RWPE2 (cell line): Measurements from ENCODE around the gene SKAP1.

Source experiments
- ATAC-seq: fragments of 200-7000 bp; cut with Tn5 transposase; 3 replicates; pipeline ENCODE4 v1.9.1; 2021; ENCODE audit warnings: low read depth
- DNase-seq: peaks from one replicate; pipeline ENCODE4 v3.0.0-alpha.2; 2020; ENCODE audit warnings: low spot score
- H3K27ac ChIP-seq: fragments of 450-650 bp; 2 replicates; pipeline ENCODE4 v1.5.1; 2017; ENCODE audit warnings: mild to moderate bottlenecking; ENCODE audit not compliant: poor library complexity, severe bottlenecking
- H3K27me3 ChIP-seq: fragments of 250-450 bp; sonication (Bioruptor Pico); 2 replicates; pipeline ENCODE4 v1.5.1; 2021; ENCODE audit warnings: mild to moderate bottlenecking, moderate library complexity; ENCODE audit not compliant: insufficient read depth, poor library complexity, severe bottlenecking
- H3K36me3 ChIP-seq: fragments of 250-450 bp; sonication (Bioruptor Pico); 2 replicates; pipeline ENCODE4 v1.5.1; 2020; ENCODE audit warnings: low read depth, mild to moderate bottlenecking, moderate library complexity
- H3K4me1 ChIP-seq: fragments of 250-450 bp; sonication (Bioruptor Pico); 2 replicates; pipeline ENCODE4 v1.5.1; 2021; ENCODE audit warnings: mild to moderate bottlenecking, moderate library complexity; ENCODE audit not compliant: insufficient read depth, poor library complexity, severe bottlenecking
- H3K4me3 ChIP-seq: fragments of 250-450 bp; sonication (Bioruptor Pico); 2 replicates; pipeline ENCODE4 v1.5.1; 2021; ENCODE audit warnings: mild to moderate bottlenecking, moderate library complexity; ENCODE audit not compliant: severe bottlenecking
- H3K9me3 ChIP-seq: fragments of 250-450 bp; sonication (Bioruptor Pico); 2 replicates; pipeline ENCODE4 v1.5.1; 2021; ENCODE audit warnings: mild to moderate bottlenecking, moderate library complexity; ENCODE audit not compliant: severe bottlenecking
- TF ChIP-seq, protein P1 (sequence below): fragments of 450-650 bp; IDR thresholded peaks from one replicate; pipeline ENCODE4 v1.5.1; 2017; ENCODE audit warnings: mild to moderate bottlenecking, moderate library complexity; ENCODE audit not compliant: poor library complexity, severe bottlenecking

The SKAP1 gene

DNA sequence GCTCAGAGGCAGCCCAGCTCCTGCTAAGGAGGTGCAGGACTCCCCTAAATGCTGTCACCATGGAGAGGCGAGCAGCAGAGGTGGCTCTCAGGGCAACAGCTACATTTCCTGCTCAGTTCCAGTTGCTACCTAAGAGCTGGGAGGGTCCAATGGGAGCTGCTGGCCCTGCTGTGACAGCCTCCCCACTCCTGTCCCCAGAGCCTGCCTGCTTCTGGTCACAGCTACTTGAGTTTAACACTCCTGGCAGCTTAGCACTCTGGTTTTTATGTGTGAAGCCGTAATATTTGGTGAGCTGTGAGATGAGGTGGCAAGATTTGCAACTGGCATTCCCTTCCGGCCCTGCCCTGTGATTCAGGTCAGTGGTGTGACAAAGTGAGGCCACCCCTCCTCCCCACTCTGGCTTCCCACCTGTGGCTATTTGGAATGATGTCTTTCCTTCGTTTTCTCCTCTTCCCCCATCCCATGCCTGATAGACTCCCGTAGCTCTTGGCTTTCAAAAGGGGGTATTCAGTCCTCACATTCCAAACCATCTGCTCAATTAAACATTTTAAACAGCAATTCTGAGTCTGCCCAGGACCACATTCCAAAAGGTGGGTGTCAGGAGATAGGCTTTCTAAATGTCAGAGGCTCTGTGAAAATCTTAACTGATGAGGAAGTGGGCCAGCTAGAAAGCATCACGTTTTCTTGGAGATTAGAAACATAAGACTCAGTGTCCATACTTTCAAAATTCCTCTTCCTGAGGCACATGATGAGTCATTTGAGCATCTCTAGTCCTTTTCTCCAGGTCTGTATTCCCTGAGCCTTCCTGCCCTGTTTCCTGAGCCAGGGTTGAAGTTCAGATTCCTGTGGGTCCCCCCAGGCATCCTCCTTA is 42.6 kb upstream of the SKAP1 start:
- ATAC-seq (peak; percentile 74), DNase-seq (no peak)
- no peaks in the 10 kb centered on the region for H3K27me3 ChIP-seq
- H3K4me3 ChIP-seq: no peak overlapping the region
- no peaks in the 10 kb centered on the region for H3K9me3 ChIP-seq
- TF ChIP-seq, protein P1, sequence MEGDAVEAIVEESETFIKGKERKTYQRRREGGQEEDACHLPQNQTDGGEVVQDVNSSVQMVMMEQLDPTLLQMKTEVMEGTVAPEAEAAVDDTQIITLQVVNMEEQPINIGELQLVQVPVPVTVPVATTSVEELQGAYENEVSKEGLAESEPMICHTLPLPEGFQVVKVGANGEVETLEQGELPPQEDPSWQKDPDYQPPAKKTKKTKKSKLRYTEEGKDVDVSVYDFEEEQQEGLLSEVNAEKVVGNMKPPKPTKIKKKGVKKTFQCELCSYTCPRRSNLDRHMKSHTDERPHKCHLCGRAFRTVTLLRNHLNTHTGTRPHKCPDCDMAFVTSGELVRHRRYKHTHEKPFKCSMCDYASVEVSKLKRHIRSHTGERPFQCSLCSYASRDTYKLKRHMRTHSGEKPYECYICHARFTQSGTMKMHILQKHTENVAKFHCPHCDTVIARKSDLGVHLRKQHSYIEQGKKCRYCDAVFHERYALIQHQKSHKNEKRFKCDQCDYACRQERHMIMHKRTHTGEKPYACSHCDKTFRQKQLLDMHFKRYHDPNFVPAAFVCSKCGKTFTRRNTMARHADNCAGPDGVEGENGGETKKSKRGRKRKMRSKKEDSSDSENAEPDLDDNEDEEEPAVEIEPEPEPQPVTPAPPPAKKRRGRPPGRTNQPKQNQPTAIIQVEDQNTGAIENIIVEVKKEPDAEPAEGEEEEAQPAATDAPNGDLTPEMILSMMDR: no peak
- H3K27ac ChIP-seq: peak overlapping the region; percentile 83
- peaks cover 17% of the 10 kb centered on the region for H3K4me1 ChIP-seq
- no peaks in the 10 kb centered on the region for H3K36me3 ChIP-seq

DNA sequence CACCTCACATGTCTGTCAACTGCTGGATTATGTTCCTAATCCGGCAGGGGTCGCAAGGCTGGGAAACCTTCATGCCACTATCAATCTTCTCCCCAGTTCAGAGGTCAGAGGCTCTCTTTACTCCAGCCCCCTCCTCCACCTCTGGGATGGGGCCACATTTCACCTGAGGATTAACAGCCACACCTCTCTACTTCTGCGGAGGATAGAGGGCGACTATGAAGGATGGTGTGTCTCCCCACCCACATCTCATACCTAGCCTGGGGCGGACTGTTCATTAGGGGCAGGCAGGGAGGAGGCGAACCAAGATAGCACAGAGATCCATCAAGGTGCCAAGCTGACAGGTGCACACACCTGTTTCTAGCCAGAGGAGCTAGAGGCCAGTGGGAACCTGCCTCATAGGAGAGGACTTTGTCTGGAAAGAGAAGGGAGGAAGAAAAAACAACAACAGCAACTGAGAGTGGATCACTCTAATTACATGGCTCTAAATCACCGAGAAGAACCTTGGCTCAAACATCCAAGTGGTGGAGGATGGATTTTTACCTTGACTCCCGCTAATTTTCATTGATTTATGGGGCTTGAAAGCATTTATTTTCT is 41.9 kb upstream of the SKAP1 start:
- TF ChIP-seq, protein P1: no peak
- H3K9me3 ChIP-seq: no peaks in the 10 kb centered on the region
- ATAC-seq: no peak
- H3K27me3 ChIP-seq: no peaks in the 10 kb centered on the region
- peaks cover 17% of the 10 kb centered on the region for H3K4me1 ChIP-seq
- no peak overlapping the region for H3K4me3 ChIP-seq
- no peaks in the 10 kb centered on the region for H3K36me3 ChIP-seq
- no peak for DNase-seq
- peak overlapping the region; percentile 83 for H3K27ac ChIP-seq

DNA sequence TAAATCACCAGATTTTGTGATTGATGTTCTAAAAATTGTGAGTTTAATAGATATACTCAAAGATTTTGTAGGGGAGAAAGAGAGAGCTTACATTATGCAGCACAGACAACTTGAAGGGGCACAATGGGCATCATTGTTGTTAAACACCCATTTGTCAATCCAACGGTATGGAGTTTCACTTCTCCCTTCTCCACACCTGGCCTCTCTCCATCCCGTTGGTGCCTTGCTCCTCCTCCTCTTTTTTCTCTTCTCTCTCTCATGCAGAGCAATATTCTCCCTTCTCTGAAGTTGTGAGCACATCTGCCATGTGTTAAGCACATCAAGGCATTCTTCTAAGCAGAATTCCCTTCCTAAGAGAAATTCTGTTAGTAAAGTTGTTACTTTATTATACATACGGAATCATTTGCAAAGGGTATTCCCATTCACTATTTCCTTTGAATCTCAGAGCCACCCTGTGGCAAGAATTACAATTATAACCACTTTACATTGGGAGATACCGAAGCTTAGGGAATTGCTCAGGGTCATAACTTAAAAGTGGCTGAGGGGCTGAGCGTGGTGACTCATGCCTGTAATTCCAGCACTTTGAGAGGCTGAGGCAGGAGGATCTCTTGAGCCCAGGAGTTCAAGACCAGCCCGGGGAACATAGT is 40.5 kb upstream of the SKAP1 start:
- ATAC-seq: no peak
- H3K4me1 ChIP-seq: peaks cover 17% of the 10 kb centered on the region
- no peak overlapping the region for H3K27ac ChIP-seq
- DNase-seq: no peak
- no peaks in the 10 kb centered on the region for H3K36me3 ChIP-seq
- no peak overlapping the region for H3K4me3 ChIP-seq
- H3K27me3 ChIP-seq: no peaks in the 10 kb centered on the region
- no peaks in the 10 kb centered on the region for H3K9me3 ChIP-seq
- TF ChIP-seq, protein P1: no peak

DNA sequence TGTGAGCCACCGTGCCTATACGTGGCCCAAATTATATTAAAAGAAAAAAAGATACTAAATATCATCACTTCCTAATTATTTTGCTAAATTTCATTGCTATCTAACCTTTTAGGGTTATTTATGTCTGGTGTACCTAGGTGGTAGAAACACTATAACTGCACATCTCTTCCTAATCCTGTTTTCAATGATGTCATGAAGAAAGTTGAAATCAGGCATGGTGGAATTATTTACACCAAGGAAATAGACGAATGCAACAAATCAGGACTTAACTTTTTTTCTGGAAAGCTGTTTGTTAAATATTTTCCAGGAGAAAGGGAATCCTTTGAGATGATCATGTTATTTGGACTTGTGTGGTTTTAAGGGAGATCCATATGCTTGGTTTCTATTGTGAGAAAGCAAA is 39.2 kb upstream of the SKAP1 start:
- no peaks in the 10 kb centered on the region for H3K27me3 ChIP-seq
- TF ChIP-seq, protein P1: no peak

More for the DNA sequence above, 39.2 kb upstream of the SKAP1 start:
- H3K27ac ChIP-seq: no peak overlapping the region
- H3K4me3 ChIP-seq: no peak overlapping the region
- ATAC-seq (no peak), DNase-seq (no peak)
- H3K9me3 ChIP-seq: no peaks in the 10 kb centered on the region
- H3K36me3 ChIP-seq: no peaks in the 10 kb centered on the region
- H3K4me1 ChIP-seq: peaks cover 17% of the 10 kb centered on the region
